ENCODE measurements around the gene GPR87.
A peak's percentile ranks its signal among the peaks of the same experiment; 100 is the strongest.

The GPR87 gene

GRCh38 chr3:151305060-151305774 is 11.4 kb downstream of the GPR87 start:
- peak; percentile 99 for DNase-seq (ENCODE audit: low read depth)
- TF ChIP-seq, protein P1, sequence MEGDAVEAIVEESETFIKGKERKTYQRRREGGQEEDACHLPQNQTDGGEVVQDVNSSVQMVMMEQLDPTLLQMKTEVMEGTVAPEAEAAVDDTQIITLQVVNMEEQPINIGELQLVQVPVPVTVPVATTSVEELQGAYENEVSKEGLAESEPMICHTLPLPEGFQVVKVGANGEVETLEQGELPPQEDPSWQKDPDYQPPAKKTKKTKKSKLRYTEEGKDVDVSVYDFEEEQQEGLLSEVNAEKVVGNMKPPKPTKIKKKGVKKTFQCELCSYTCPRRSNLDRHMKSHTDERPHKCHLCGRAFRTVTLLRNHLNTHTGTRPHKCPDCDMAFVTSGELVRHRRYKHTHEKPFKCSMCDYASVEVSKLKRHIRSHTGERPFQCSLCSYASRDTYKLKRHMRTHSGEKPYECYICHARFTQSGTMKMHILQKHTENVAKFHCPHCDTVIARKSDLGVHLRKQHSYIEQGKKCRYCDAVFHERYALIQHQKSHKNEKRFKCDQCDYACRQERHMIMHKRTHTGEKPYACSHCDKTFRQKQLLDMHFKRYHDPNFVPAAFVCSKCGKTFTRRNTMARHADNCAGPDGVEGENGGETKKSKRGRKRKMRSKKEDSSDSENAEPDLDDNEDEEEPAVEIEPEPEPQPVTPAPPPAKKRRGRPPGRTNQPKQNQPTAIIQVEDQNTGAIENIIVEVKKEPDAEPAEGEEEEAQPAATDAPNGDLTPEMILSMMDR (IDR thresholded peaks at IDR 0.05; ENCODE audit: insufficient read depth, low read depth, low read length, missing control alignments): peak; percentile 44
- no peak overlapping the region for H3K4me3 ChIP-seq (ENCODE audit: low read length)

DNA sequence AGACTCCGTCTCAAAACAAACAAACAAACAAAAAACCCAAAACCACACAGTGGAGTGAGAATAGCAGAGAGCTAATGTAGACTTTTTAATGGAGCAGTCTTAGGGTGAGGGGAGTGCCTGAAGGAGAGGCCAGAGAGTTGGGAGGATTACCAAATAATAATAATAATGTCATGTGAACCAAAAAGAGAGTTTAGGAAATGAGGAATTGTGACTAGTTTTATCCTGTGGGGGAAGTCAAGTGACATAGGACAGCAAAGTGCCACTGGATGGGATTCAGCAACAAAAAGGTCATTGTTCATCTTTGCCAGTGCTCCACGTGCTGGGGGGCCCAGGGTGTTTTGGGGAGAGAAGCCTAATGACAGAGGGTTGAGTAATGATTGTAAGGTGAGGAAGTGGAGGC is 12.9 kb downstream of the GPR87 start:
- no peak overlapping the region for H3K4me3 ChIP-seq (ENCODE audit: low read length)
- no peak for DNase-seq (ENCODE audit: low read depth)
- TF ChIP-seq, protein P1 (IDR thresholded peaks at IDR 0.05; ENCODE audit: insufficient read depth, low read depth, low read length, missing control alignments): no peak

DNA sequence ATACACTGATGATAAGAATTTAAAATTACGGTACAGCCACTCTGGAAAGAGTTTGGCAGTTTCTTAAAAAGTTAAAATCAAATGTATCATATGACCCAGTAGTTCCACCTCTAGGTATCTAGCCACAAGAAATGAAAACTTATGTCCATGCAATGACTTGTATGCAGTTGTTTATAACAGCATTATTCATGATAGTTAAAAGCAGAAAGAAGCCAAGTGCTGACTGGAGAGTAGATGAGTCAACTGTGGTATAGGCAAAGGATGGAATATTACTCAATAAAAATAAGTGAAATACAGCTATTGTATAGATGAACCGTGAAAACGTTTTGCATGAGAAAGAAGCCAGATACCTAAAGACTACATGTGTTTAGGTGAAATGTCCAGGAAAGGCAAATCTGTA is 14.8 kb downstream of the GPR87 start:
- H3K4me3 ChIP-seq (ENCODE audit: low read length): no peak overlapping the region
- TF ChIP-seq, protein P1 (IDR thresholded peaks at IDR 0.05; ENCODE audit: insufficient read depth, low read depth, low read length, missing control alignments): no peak
- peak; percentile 83 for DNase-seq (ENCODE audit: low read depth)

- no peak for DNase-seq (ENCODE audit: low read depth)
- H3K4me3 ChIP-seq (ENCODE audit: low read length): no peak overlapping the region
- TF ChIP-seq, protein P1 (IDR thresholded peaks at IDR 0.05; ENCODE audit: insufficient read depth, low read depth, low read length, missing control alignments): no peak
Observed at GRCh38 chr3:151300539-151300938, 16.1 kb downstream of the GPR87 start.

- no peak for DNase-seq (ENCODE audit: low read depth)
- TF ChIP-seq, protein P1 (IDR thresholded peaks at IDR 0.05; ENCODE audit: insufficient read depth, low read depth, low read length, missing control alignments): no peak
- no peak overlapping the region for H3K4me3 ChIP-seq (ENCODE audit: low read length)
Observed at GRCh38 chr3:151299006-151299405, 17.6 kb downstream of the GPR87 start.

DNA sequence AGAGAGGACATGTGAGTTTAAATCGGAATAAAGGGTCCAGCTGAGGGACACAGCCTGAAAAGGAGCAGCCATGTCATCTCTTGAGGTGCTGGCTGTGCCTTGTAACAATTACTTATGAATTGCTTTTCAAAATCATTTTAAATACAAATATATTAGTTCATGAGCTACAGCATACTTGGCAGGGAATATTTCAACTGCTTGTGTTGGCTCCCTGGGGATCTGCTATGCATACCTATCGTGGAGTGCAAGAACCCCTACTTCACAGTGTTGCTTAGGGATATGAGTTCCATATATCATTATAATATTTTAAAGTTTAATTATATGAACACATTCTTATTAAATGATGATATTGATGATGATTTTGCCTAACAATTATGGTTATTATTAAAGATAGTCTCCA is 19.2 kb downstream of the GPR87 start:
- no peak overlapping the region for H3K4me3 ChIP-seq (ENCODE audit: low read length)
- DNase-seq (ENCODE audit: low read depth): no peak
- TF ChIP-seq, protein P1 (IDR thresholded peaks at IDR 0.05; ENCODE audit: insufficient read depth, low read depth, low read length, missing control alignments): no peak

DNA sequence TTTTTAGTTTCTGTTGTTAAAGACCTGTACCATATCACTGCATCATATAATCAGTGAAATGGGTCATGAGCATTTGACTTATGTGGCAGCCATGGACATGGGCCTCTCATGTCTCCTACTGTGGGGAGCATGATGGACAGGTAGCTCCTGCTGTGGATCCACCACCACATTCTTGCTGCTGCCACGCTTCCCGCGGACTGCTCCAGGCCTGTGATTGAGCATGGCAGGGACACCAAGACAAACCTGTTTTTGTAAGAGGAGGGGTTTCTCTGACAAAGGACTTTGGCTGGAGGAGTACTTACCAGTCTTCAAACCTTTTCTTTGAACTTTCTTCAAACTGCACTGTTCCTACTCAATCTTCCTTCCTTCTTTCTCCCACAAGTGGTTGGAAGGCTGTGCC is 20.4 kb downstream of the GPR87 start:
- H3K4me3 ChIP-seq (ENCODE audit: low read length): no peak overlapping the region
- DNase-seq (ENCODE audit: low read depth): no peak
- TF ChIP-seq, protein P1 (IDR thresholded peaks at IDR 0.05; ENCODE audit: insufficient read depth, low read depth, low read length, missing control alignments): no peak
